ENCODE results near the gene SLC35E2B.

GRCh38 chr1:1616045-1616790 is 76.4 kb downstream of the SLC35E2B start:
- no peak for TF ChIP-seq CTCF (IDR thresholded peaks at IDR 0.05)
- TF ChIP-seq ATF2 (CRISPR knock-in tag; IDR thresholded peaks at IDR 0.05; ENCODE audit: borderline replicate concordance, low read depth) = no peak
- no peak for TF ChIP-seq ZNF232 (CRISPR knock-in tag; IDR thresholded peaks at IDR 0.05)
- no peak for TF ChIP-seq SMAD3 (CRISPR knock-in tag; IDR thresholded peaks at IDR 0.05; ENCODE audit: borderline replicate concordance)
- TF ChIP-seq CREB1 (CRISPR knock-in tag; IDR thresholded peaks at IDR 0.05) = no peak
- TF ChIP-seq GABPB1 (CRISPR knock-in tag; IDR thresholded peaks at IDR 0.05) = no peak
- no peak for TF ChIP-seq ZNF532 (CRISPR knock-in tag; IDR thresholded peaks at IDR 0.05; ENCODE audit: borderline replicate concordance)
- TF ChIP-seq STAT6 (CRISPR knock-in tag; conservative IDR thresholded peaks at IDR 0.05; ENCODE audit: low read depth) = no peak
- TF ChIP-seq JUN (CRISPR knock-in tag; IDR thresholded peaks at IDR 0.05) = no peak
- no peak for TF ChIP-seq SP1 (CRISPR knock-in tag; conservative IDR thresholded peaks at IDR 0.05)
- no peak for TF ChIP-seq ESRRA (CRISPR knock-in tag; IDR thresholded peaks at IDR 0.05; ENCODE audit: borderline replicate concordance)
- TF ChIP-seq ZNF263 (CRISPR knock-in tag; IDR thresholded peaks at IDR 0.05; ENCODE audit: low read depth) = no peak
- no peak for TF ChIP-seq ELF4 (CRISPR knock-in tag; IDR thresholded peaks at IDR 0.05; ENCODE audit: low read depth)
- TF ChIP-seq E2F1 (CRISPR knock-in tag; IDR thresholded peaks at IDR 0.05) = no peak
